ENCODE data around the gene GRB14.

DNA sequence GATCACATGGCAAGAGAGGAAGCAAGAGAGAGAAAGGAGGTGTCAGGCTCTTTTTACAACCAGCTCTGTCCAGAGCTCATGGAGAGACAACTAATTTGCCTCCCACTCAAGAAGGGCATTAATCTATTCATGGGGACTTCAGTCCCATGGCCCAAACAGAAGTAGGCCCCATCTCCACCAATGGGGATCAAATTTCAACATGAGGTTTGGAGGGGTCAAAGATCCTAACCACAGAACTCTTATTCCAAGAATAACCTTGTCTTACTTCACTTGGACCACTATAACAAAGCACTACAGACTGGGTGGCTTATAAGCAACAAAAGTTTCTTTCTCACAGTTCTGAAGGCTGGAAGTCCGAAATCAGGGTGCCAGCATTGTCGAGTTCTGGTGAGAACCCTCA, 31.8 kb downstream of the GRB14 start:
- TF ChIP-seq POLR2A (IDR thresholded peaks at IDR 0.05): no peak
- TF ChIP-seq POLR2AphosphoS5 (IDR thresholded peaks at IDR 0.05): no peak

Measured in prostate gland (tissue), 1 donor.